SHP77 treated with DMSO at 0.1 percent for 48 hours (cell line): ENCODE results near the gene PSMA7.

Experiments used
- DNase-seq: peaks from one replicate; lab custom pipeline; 2025; lab: John Stamatoyannopoulos, UW

PSMA7 gene

DNA sequence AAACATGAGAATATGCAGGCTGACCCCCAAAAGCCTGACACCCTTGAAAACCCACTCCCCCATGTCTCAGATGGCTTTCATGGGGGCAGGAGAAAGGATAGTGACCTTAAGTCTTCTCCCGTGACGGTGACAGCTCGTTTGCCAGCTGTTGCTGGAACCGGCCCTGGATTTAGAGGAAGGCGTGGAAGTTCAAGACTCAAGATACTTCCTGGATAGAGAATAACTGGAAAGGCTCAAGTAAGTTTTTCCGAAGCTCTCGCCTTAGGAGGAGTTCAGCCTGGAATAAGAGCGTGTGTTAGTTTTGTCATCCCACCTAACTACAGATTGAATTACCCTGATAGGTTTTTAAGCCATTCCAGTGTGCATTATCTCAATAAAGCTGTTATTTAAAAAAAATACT, 28.1 kb upstream of the PSMA7 start:
- DNase-seq = no peak

DNA sequence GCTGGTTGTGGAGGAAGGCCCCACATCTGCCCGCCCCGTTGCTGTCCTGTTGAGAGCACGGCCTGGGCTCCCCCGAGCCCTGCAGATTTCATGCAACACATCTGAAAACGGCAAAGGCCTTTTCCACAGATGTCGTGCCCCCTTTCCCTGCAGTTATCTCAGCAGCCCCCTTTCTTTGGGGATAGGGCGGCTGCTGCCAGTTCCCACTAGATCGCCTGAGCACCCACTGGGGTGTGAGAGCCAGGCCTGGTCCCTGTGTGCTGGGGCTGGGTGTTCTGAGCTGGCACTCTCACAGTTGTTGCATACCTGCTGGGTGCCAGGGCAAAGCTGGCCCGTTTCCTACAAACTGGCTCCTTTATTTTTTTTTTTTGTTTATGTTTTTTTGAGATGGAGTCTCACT, 27.3 kb upstream of the PSMA7 start:
- no peak for DNase-seq

DNA sequence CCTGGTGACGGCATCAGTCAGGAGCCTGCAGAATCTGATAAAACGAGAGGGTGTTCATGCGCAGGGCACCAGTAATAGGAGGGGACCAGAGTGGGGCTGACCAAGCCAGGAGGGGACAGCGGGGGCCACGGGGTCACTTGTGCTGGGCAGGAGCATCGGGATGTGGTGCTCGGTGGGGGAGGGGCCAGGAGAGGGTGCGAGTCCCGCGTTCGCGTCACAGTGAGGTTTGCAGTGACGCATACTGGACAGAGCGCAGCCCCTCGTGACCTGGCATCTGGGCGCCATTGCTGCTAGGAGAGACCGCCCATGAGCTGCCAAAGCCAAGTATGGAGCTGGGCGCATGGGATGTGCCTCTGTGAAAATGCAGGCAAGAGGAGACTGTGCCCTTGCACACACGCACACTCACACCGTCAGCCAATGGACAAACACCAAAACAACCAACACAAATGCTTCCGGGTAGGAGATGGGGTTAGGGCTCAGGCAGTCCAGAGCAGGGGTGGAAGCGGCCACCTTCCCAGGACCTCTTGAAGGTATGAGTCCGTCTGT, 25.8 kb upstream of the PSMA7 start:
- no peak for DNase-seq

DNA sequence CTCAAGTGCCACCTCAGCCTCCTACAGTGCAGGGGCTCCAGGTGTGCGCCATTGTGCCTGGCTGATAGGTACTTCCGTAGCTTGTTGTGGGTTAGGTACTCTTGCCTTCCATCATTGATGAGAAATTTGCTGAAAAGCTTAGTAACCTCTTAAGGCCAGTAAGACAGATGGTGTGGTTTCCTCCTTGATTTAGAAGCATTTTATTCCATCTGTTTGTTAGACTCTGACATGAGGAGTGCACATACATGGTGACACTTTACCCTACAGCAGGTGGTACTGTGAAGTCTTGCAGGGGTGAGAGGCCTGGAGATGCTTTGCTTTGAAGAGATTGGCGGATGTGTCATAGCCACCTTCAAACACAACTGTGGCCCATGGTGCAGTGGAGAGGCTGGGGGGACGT, 24.9 kb upstream of the PSMA7 start:
- no peak for DNase-seq

DNA sequence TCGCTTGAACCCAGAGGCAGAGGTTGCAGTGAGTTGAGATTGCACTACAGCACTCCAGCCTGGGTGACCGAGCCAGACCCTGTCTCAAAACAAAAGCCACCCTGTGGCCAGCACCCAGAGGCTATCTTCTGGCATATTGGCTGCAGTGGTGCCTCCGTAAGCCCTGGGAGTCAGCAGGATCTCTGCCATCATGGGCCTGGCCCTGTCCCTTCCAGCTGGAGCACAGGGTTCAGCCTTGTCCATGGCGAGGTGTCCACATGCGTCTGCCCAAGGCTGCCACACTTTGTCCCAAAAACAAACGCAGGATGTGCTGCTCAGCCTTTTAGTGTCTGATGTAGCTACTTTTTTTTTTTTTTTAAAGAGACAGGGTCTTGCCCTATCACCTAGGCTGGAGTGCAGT, 24.3 kb upstream of the PSMA7 start:
- no peak for DNase-seq

DNA sequence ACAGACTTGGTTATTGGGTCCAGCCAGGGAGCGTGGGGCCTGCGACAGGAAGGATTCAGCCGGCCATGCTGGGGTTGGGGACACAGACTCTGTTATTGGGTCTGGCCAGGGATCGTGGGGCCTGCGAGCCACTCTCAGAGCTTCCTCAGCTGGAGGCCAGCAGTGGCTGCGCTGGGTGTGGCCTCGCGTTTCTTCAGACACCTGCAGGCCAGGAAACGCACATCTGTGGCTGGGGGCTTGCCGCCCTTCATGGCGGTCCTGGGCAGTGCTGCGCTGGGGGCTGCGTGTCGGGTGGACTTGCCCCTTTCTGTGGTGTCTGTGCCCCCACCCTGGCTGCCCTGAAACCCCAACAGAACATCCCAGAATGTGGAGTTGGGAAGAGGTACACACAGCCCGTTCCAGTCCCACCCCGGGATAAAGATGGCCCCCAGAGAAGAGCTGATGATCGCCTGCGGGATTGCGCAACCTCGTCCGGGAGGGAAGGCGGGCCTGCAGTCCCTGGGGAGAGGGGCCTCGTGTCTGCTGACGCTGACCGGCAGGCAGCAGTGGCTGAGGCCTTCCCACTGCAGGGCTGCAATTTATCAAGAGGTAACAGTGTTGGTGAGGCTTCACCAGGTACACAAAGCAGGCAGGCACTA, 22.7 kb upstream of the PSMA7 start:
- DNase-seq = no peak

DNA sequence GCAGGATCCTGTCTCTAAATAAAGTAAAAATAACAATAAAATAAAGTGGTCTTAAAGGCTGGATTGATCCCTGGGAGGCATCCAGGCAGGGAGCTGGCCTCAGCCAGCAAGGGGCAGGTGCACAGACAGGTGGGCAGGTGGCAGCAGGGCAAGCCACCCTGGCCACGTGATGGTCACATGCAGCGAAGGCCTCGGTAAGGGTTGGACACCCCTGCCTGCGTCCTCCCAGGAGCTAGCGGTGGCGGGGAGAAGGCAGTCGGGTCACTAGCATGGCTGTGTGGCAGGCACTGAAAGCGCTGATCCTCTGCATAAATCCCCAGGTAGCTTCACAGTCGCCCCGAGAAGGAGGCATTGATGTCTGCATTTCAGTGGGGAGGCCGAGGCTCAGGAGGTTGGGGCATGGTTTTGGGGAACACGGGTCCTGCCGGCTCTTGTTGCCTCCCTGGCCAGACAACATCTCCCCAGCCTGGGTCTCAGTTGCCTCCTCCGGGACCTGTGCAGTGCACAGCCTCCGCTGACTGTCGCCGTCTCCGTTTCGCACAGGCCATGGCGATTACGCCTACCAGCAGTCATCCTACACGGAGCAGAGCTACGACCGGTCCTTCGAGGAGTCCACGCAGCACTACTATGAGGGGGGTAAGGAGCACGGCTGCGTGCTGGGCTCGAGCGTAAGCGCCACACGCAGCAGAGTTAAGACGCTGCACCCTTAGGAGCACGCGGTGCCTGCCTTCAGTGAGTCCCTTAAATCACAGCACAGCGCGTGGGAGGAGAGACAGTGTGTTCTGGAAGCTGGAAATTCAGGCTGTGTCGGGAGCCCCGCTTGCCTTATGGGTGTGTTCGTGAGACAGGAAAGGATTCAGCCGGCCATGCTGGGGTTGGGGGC, 21.9 kb upstream of the PSMA7 start:
- no peak for DNase-seq

DNA sequence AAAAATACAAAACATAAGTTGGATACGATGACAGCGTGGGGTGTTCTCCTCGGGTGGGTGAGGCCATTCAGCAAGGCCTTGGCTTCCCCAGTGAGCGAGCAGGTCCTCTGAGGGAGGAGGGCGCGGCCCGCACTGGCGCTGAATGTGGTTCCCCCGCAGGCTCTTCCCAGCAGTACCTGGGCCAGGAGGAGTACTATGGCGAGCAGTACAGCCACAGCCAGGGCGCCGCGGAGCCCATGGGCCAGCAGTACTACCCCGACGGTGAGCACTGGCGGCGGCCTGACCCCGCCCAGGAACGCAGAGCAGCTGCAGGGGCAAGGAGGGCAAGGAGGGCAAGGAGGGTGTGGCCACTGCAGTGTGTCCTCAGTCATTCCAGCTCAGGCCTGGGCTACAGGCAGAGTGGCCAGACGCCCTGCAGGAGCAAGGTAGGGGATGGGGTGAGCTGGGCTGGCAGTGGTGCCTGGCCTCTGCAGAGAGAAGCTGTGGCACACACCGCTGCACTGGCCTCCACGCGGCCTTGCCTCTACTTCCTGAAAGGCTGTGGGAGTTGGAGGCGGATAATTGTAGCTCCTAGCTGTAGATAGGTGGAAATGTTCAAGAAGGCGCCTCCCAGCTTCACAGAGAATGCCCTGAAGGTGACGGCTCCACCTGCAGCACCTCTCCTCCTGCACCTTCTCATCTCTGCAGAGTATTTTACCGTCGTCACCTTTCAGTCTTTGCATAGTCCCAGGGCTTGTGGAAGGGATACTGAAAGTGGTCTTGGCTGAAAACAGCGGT, 21.0 kb upstream of the PSMA7 start:
- DNase-seq = no peak

DNA sequence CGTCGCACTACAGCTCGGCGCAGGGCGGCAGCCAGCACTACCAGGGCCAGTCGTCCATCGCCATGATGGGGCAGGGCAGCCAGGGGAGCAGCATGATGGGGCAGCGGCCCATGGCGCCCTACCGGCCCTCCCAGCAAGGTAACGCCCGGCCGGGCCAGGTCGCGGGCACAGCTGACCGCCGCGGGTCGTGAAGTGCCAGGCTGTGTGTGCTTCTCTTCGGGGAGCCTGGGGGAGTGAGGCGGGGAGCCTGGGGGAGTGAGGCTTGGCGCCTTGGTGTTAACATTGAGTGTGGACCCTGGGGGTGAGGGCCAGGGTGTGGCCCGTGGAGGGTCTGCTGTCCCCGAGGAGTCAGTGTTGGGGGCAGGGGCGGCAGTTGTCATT, 20.3 kb upstream of the PSMA7 start:
- no peak for DNase-seq

DNA sequence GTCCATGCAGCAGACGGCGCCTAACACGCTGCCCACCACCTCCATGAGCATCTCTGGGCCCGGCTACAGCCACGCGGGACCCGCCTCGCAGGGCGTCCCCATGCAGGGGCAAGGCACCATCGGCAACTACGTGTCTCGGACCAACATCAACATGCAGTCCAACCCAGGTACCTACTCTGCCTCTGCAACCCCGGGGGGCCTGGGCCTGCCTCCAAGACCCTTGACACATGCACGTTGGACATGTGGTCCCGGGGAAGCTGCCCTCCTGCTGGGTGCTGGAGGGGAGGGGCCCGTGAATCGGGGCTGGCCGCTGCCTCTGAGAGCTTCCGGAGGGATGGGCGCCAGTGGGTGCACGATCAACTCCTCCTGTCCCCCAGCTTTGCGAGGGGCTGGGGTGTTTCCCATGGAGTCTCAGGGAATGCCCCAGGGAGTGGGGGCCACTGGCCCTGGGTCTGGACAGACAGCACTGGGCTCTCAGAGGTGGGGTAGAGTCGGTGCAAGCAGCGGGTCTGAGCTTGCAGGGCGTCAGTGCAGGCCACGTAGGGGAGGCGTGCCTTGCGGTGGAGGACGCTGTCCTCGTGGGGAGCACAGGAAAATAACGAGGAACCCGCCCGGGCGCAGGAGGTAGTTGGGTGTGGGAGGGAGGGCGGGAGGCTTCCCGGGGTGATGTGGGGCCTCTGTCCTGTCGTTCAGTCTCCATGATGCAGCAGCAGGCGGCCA, 19.7 kb upstream of the PSMA7 start:
- no peak for DNase-seq

DNA sequence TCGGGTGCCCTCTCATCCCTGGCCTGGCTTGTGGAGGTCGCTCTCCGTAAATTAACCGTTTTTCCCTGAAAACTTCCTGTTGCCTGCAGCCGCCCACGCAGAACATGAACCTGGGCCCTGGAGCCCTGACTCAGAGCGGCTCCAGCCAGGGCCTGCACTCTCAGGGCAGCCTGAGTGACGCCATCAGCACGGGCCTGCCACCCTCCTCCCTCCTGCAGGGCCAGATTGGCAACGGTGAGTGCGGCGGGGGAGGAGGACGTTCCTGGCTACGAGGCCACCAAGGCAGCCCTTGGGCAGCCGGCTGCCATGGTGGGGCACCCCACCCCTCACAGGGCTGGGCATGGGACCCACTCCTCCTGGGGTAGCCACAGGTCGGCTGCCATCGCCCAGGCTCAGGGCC, 18.2 kb upstream of the PSMA7 start:
- no peak for DNase-seq

DNA sequence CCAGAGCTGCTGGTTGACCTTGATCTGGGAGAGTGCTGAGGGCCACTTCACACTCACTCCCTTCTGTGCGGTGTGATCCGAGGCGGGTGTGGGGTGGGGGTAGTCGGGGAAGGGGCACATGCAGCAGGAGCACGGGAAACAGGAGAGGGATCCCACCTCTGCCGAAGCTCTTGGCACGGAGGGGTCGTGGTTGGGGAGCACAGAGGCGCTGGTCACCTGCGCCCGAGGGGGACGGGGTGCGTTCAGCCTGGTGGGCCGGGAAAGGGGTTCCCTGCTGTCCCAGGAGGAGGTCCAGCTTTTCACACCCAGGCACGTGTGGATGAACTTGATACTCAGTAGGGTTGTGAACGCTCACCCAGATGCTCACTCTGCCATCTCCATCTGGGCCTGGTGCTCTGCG, 17.7 kb upstream of the PSMA7 start:
- no peak for DNase-seq

DNA sequence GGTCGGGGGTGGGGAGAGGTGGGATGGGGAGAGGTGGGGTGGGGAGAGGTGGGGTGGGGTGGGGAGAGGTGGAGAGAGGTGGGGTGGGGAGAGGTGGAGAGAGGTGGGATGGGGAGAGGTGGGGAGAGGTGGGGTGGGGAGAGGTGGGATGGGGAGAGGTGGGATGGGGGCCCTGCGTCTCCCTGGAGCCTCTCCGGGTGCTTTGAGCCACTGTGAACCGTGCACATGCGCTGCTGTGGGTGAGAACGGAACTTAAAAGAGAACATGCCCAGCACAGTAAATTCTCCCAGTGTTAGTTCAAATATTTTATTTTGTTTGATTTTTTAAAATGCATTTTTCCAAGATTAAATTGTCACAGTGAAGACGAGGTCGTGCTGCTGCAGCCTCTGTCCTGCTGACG, 17.1 kb upstream of the PSMA7 start:
- no peak for DNase-seq

DNA sequence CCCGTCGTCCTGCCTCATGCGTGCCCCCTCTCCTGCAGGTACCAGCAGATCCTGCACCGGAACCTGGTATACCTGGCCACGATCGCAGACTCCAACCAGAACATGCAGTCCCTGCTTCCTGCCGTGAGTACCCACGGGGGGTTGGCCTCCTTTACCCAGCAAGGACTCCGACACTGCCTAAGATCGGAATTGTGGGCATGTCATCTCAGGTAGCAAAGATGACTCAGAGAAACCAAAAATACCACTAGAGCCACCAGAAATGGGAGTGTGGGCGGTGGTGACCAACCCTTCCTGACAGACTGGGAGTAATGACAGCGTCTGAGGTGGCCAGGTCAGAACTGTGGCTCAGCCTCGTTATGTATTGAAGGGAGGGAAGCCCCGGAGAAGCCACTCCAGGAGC, 16.6 kb upstream of the PSMA7 start:
- no peak for DNase-seq

DNA sequence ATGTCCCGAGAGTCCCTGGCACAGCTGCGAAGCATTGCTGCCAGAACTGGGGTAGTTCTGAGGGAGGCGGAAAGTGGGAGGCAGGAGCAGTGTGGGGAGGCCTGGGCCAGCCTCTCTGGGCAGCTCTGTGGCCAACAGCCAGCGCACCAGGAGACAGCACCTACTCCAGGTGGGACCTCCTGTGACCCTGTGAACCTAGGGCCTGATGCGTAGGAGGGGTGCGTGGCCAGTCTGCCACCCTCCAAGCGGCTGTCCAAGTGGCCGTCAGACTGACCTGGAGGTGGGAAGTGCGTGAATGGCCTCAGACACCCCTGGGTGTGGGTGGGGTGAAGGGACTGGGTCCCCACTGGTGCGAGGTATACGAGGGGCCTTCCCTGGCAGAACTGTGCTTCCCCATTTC, 15.9 kb upstream of the PSMA7 start:
- no peak for DNase-seq

DNA sequence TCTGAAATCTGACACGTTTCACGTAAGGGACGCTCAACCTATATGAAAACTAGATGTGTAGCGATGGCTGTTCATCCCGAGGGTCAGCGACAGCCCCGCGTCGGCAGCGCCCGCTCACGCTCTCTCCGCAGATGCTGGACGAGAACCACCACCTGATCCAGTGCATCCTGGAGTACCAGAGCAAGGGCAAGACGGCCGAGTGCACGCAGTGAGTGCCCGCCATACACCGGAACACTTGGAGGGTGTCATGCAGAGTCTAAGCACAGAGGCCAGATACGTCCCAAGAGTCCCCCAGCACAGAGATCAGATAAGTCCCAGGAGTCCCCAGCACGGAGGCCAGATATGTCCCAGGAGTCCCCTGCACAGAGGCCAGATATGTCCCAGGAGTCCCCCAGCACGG, 15.3 kb upstream of the PSMA7 start:
- DNase-seq = no peak

DNA sequence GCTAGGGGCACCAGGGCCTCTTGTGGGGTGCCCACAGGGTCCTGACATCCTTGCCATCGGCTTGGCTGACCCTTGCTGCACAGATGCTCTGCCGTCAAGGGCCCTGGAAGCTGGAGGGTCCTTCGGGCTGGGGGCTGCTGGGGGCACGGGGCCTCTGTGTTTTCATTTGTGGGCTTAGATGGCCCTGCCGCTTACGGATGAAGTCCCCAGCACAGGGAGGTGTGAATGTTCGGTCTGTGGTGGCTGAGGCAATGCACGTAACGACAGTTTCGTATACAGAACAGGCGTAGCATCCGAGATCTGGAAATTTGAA, 14.8 kb upstream of the PSMA7 start:
- no peak for DNase-seq

DNA sequence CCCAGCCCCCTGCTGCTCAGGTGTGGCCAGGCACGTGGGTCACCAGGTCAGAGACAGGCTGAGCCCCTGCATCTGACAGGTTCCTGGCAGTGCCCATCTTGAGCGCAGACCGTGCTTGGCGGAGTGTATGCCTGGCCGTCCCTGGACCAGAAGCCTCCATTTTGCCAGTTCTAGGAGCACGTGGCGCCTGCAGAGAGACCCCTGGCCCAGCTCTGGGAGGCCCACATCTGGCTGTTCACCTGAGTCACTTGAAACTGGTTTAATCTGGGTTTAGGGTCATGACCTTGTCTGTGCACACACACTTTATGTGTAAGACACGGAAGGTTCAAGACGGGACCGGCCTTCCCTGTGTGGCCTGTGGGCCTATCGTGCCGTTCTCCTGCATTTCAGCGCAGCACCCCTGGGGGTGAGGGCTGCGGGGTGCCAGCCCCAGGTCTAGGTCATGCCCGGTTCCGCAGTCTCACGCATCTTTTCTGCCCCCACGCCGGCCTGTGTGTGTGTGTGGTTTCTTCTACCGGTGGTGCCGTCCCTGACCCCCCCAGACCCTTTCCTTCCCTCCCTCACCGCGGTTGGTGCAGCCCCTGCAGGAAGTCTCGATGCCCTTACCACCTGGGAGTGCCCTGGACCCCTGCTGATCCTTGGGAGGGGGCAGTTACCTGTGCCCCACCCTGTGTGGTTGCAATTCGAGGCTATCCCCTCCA, 14.3 kb upstream of the PSMA7 start:
- no peak for DNase-seq

DNA sequence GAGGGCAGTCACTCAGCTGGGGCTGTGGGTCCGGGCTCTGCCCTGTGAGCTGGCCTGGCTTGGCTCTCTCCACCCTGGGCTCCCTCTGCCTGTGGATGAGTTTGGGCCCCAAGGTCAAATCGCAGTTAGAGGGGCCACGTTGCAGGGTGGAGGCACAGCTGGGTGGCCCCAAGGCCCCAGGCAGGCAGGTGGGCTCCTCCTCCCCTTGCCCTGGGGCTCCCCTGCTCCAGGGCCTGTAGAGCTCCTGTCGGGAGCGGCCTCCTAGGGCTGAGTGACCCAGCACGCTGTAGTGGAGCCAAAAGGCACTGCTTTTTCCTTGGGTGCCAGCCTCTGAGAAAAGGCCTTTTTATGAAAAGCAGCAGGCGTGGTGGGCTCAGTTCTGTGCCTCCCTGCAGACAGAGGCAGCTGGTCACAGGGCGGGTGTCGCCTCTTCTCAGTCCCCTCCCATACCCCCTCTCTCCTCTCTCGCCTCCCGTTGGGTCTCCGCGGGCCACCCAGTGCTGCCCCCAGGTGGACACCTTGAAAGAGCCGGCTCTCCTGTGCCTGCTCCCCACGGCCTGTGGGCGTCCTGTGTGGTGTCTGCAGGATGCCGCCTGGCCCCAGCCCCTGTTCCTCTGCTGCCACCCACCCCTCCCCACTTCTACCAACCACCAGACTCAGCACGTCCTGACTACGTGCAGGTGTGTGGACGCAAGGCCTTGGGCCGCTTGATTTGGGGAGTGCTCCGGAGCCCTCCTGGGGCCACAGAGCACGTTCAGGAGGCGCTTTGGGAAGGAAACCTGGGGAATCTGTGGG, 13.6 kb upstream of the PSMA7 start:
- peak; percentile 39 for DNase-seq

DNA sequence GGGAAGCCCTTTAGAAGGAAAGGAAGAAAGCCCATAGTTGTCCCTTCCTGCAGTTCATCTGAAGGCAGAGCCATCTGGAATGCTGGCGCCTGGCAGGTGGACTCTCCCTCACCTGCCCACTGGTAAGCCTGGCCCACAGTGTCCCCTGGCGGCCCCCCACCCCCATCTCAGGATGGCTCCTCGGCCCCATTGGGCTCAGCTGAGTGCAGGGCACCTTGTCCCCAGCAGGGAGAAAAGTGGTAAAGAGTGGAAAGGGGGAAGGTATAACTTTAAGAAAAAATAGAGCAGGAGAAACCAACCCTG, 13.0 kb upstream of the PSMA7 start:
- no peak for DNase-seq
